ENCODE data around the gene PKDCC. TPM values are rescaled to one million over a fixed set of nuclear protein-coding genes. Genes with fewer than 3 reads are reported as not detected.

Gene PKDCC
- total and polyA plus RNA-seq, 2 of the 13 experiments (the other 11 are each of a cell fraction or from before 2014, with no cell fraction given): 52.6 to 58.8 TPM

GRCh38 chr2:42092084-42092996 is 44.5 kb downstream of the PKDCC start (continued):
- TF ChIP-seq PATZ1 (CRISPR knock-in tag; IDR thresholded peaks at IDR 0.05): peak; percentile 65; the same call in 1 of the 2 replicates
- no peak for TF ChIP-seq ZBTB34 (CRISPR knock-in tag; IDR thresholded peaks at IDR 0.05)
- TF ChIP-seq ZNF557 (CRISPR knock-in tag; IDR thresholded peaks at IDR 0.05): peak; percentile 75; the same call in 1 of the 2 replicates
- no peak; the same call in 1 of the 2 replicates for TF ChIP-seq SAFB2 (CRISPR knock-in tag; IDR thresholded peaks at IDR 0.05; ENCODE audit: borderline replicate concordance, low read depth)
- peak; percentile 94 for TF ChIP-seq ZNF816 (CRISPR knock-in tag; IDR thresholded peaks at IDR 0.05; ENCODE audit: borderline replicate concordance)
- TF ChIP-seq TFAP4 (IDR thresholded peaks at IDR 0.05; ENCODE audit: borderline replicate concordance, low read depth): peak; percentile 92
- peak; percentile 72; the same call in 1 of the 2 replicates for TF ChIP-seq TSC22D2 (CRISPR knock-in tag; IDR thresholded peaks at IDR 0.05; ENCODE audit: borderline replicate concordance)
- TF ChIP-seq KDM6A (CRISPR knock-in tag; IDR thresholded peaks at IDR 0.05; ENCODE audit: low read depth): peak; percentile 77
- TF ChIP-seq CENPBD1 (CRISPR knock-in tag; IDR thresholded peaks at IDR 0.05; ENCODE audit: borderline replicate concordance, low read depth): no peak
- TF ChIP-seq CBX1 (IDR thresholded peaks at IDR 0.05; ENCODE audit: low read depth): peak; percentile 54
- no peak for TF ChIP-seq NFRKB (IDR thresholded peaks at IDR 0.05)
- TF ChIP-seq ZNF652 (CRISPR knock-in tag; IDR thresholded peaks at IDR 0.05; ENCODE audit: borderline replicate concordance, low read depth): no peak
- TF ChIP-seq ZBTB7B (CRISPR knock-in tag; IDR thresholded peaks at IDR 0.05): peak; percentile 68; the same call in 1 of the 2 replicates
- no peak for TF ChIP-seq TRAFD1 (CRISPR knock-in tag; IDR thresholded peaks at IDR 0.05; ENCODE audit: borderline replicate concordance)
- peak; percentile 69 for TF ChIP-seq PHF5A (CRISPR knock-in tag; IDR thresholded peaks at IDR 0.05; ENCODE audit: low read depth, unreplicated experiment)
- TF ChIP-seq ZNF597 (CRISPR knock-in tag; IDR thresholded peaks at IDR 0.05): no peak
- TF ChIP-seq ZFY (CRISPR knock-in tag; IDR thresholded peaks at IDR 0.05): 0 out of 2 replicates have a peak, but pooled peaks have one; percentile 36
- no peak for TF ChIP-seq ZNF280B (CRISPR knock-in tag; IDR thresholded peaks at IDR 0.05; ENCODE audit: borderline replicate concordance)
- peak; percentile 42; the same call in 1 of the 2 replicates for TF ChIP-seq TARDBP (CRISPR knock-in tag; IDR thresholded peaks at IDR 0.05)

Data from HepG2 (cell line).